H1 (cell line): ENCODE measurements around the gene SNRPE. TPM values are rescaled to one million over a fixed set of nuclear protein-coding genes. Genes with fewer than 3 reads are reported as not detected.

Experiments
- polyA plus RNA-seq, 7 experiments: library from polyadenylated mRNA; depleted of rRNA in 3 of 7; stranded (reverse) in 5 of 7; unstranded in 2 of 7; fragments of >200 nt in 5 of 7; fragments of 200-250 nt in 2 of 7; gene quantifications; 1 replicate in 5 of 7; 2 replicates in 1 of 7; 4 replicates in 1 of 7; pipeline versions ENCODE4 v1.2.1 to v1.2.3, GENCODE V29; 2011 to 2013; ENCODE audit warnings: missing spikeins in 2 of 7, mixed read lengths in 2 of 7
- small RNA-seq: library from polyadenylated mRNA; stranded (forward); fragments of <200 nt; extraction: miRNeasy Mini kit (QIAGEN cat#:217004); gene quantifications from one replicate; pipeline ENCODE3, GENCODE V24; 2013; ENCODE audit not compliant: insufficient read depth
- total RNA-seq: library from RNA; stranded (reverse); fragmentation: NEBNext Ultra II Directional; extraction: Animal tissue kit (Norgen Biotek cat#: 25700); gene quantifications from 2 replicates; pipeline ENCODE4 v1.2.1, GENCODE V29; 2021

Gene SNRPE
- total and polyA plus RNA-seq, 2 of the 8 experiments (the other 6 are each of a cell fraction or from before 2014, with no cell fraction given), result 416 to 461 TPM

Small RNA genes lying within 50 kb of the gene (small RNA-seq; reads per million reads assigned to genes)
- not detected for gene HSPE1P6

Other genes with a start within 250 kb of the SNRPE start
- gene ATP2B4, start 234.8 kb upstream of the SNRPE start, total RNA-seq, result 11.2 and 12.3 TPM in 2 replicates
- gene ATP2B4, start 234.8 kb upstream of the SNRPE start, polyA plus RNA-seq (2011; rRNA removed), result 12.2 and 17.5 TPM in 2 replicates
- 0.11 and 0.23 TPM in 2 replicates for gene LAX1, start 96.4 kb upstream of the SNRPE start, total RNA-seq
- not detected in 2 replicates for gene LAX1, start 96.4 kb upstream of the SNRPE start, polyA plus RNA-seq (2011; rRNA removed)
- gene ZBED6, start 66.0 kb upstream of the SNRPE start, total RNA-seq, result 24.1 and 25.9 TPM in 2 replicates
- 1.4 and 1.6 TPM in 2 replicates for gene ZBED6, start 66.0 kb upstream of the SNRPE start, polyA plus RNA-seq (2011; rRNA removed)
- gene ZC3H11A, start 66.0 kb upstream of the SNRPE start, total RNA-seq, result 102 and 105 TPM in 2 replicates
- 31.3 and 37.2 TPM in 2 replicates for gene ZC3H11A, start 66.0 kb upstream of the SNRPE start, polyA plus RNA-seq (2011; rRNA removed)
- 173 and 180 TPM in 2 replicates for gene SOX13, start 211.5 kb downstream of the SNRPE start, total RNA-seq
- 113 and 169 TPM in 2 replicates for gene SOX13, start 211.5 kb downstream of the SNRPE start, polyA plus RNA-seq (2011; rRNA removed)